Glutamatergic neuron (in vitro differentiated cells): ENCODE measurements around the gene FAM161B. TPM values are rescaled to one million over a fixed set of nuclear protein-coding genes. Genes with fewer than 3 reads are reported as not detected.
"Not testable (repeated sequence)": the region's sequence is repeated elsewhere in the genome, so short reads cannot be mapped to it uniquely, and the experiment has no call there.

ENCODE experiments used
- DNase-seq: peaks from one replicate; pipeline ENCODE4 v3.0.0; 2022
- H3K27ac Mint-ChIP-seq: one replicate; pipeline ENCODE4 v1.8.0; 2020; ENCODE audit warnings: mild to moderate bottlenecking, mixed read lengths, inconsistent platforms; ENCODE audit not compliant: unreplicated experiment
- H3K27me3 Mint-ChIP-seq: one replicate; pipeline ENCODE4 v1.8.0; 2020; ENCODE audit warnings: mild to moderate bottlenecking, moderate library complexity, mixed read lengths, inconsistent platforms; ENCODE audit not compliant: unreplicated experiment
- H3K36me3 Mint-ChIP-seq: one replicate; pipeline ENCODE4 v1.8.0; 2020; ENCODE audit warnings: mild to moderate bottlenecking, mixed read lengths, inconsistent platforms; ENCODE audit not compliant: unreplicated experiment
- H3K4me1 Mint-ChIP-seq: one replicate; pipeline ENCODE4 v1.8.0; 2020; ENCODE audit warnings: mild to moderate bottlenecking, low read depth, mixed read lengths, inconsistent platforms; ENCODE audit not compliant: unreplicated experiment
- H3K4me3 Mint-ChIP-seq: one replicate; pipeline ENCODE4 v1.8.0; 2020; ENCODE audit warnings: mild to moderate bottlenecking, mixed read lengths, inconsistent platforms; ENCODE audit not compliant: unreplicated experiment
- H3K9me3 Mint-ChIP-seq: one replicate; pipeline ENCODE4 v1.8.0; 2020; ENCODE audit warnings: mild to moderate bottlenecking, moderate library complexity, mixed read lengths, inconsistent platforms; ENCODE audit not compliant: unreplicated experiment
- CTCF ChIP-seq: fragments of 200-600 bp; sonication (generic); IDR thresholded peaks from one replicate; pipeline ENCODE4 v1.5.0; 2021; ENCODE audit not compliant: partially characterized antibody, unreplicated experiment
- total RNA-seq: library from RNA; stranded (reverse); fragmentation: NEBNext Ultra II Directional; extraction: Animal tissue kit (Norgen Biotek cat#: 25700); gene quantifications from one replicate; pipeline ENCODE4 v1.2.1, GENCODE V29; 2021; ENCODE audit not compliant: unreplicated experiment

FAM161B gene
- total RNA-seq, 1 donor from 2014 or later: 2.8 TPM

DNA sequence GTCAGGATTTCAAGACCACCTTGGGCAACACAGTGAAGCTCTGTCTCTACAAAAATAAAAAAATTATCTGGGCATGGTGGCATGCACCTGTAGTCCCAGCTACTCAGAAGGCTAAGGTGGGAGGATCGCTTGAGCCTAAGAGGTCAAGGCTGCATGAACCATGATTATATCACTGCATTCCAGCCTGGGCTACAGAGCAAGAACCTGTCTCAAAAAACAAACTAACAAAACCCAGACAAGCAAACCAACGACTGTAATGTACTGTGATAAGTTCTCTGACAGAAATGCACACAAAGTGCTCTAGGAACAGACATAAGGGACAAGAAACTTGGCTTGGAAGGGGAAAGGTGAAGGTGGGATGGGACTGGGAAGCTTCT lies 46.8 kb upstream of the FAM161B start:
- TF ChIP-seq CTCF: no peak
- no peaks in the 10 kb centered on the region for H3K4me1 Mint-ChIP-seq
- no peaks in the 10 kb centered on the region for H3K27me3 Mint-ChIP-seq
- H3K27ac Mint-ChIP-seq: no peak overlapping the region
- no peaks in the 10 kb centered on the region for H3K9me3 Mint-ChIP-seq
- no peak for DNase-seq
- H3K36me3 Mint-ChIP-seq: no peaks in the 10 kb centered on the region
- no peak overlapping the region for H3K4me3 Mint-ChIP-seq

- H3K9me3 Mint-ChIP-seq: no peaks in the 10 kb centered on the region
- no peaks in the 10 kb centered on the region for H3K27me3 Mint-ChIP-seq
- H3K4me3 Mint-ChIP-seq: no peak overlapping the region
- DNase-seq: no peak
- no peak for TF ChIP-seq CTCF
- H3K27ac Mint-ChIP-seq: no peak overlapping the region
- no peaks in the 10 kb centered on the region for H3K36me3 Mint-ChIP-seq
- H3K4me1 Mint-ChIP-seq: no peaks in the 10 kb centered on the region
Measured at GRCh38 chr14:73995977-73996378, 46.1 kb upstream of the FAM161B start.

- H3K4me3 Mint-ChIP-seq, DNase-seq, H3K27ac Mint-ChIP-seq, H3K9me3 Mint-ChIP-seq, H3K27me3 Mint-ChIP-seq, H3K4me1 Mint-ChIP-seq, H3K36me3 Mint-ChIP-seq: not testable (repeated sequence)
Measured at GRCh38 chr14:73994926-73995325, 45.0 kb upstream of the FAM161B start.

GRCh38 chr14:73991092-73991491 lies 41.2 kb upstream of the FAM161B start:
- no peak for DNase-seq
- H3K4me3 Mint-ChIP-seq: no peak overlapping the region
- H3K4me1 Mint-ChIP-seq: no peaks in the 10 kb centered on the region
- H3K27ac Mint-ChIP-seq: no peak overlapping the region
- H3K27me3 Mint-ChIP-seq: no peaks in the 10 kb centered on the region
- H3K9me3 Mint-ChIP-seq: no peaks in the 10 kb centered on the region
- no peak for TF ChIP-seq CTCF
- H3K36me3 Mint-ChIP-seq: no peaks in the 10 kb centered on the region

DNA sequence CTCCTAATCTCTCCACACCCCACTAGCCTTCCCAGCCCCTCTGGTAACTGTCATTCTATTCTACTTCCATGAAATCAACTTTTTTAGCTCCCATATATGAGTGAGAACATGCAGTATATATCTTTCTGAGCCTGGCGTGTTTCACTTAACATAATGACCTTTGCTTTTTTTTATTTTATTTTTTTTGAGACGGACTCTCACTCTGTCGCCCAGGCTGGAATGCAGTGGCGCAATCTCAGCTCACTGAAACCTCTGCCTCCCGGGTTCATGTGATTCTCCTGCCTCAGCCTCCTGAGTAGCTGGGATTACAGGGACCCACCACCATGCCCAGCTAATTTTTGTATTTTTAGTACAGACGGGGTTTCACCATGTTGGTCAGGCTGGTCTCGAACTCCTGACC lies 38.8 kb upstream of the FAM161B start:
- H3K36me3 Mint-ChIP-seq, H3K4me1 Mint-ChIP-seq, H3K4me3 Mint-ChIP-seq, H3K9me3 Mint-ChIP-seq, H3K27me3 Mint-ChIP-seq, H3K27ac Mint-ChIP-seq, DNase-seq: not testable (repeated sequence)

GRCh38 chr14:73988065-73988464 lies 38.2 kb upstream of the FAM161B start:
- no peak overlapping the region for H3K4me3 Mint-ChIP-seq
- no peak for TF ChIP-seq CTCF
- H3K27me3 Mint-ChIP-seq: no peaks in the 10 kb centered on the region
- H3K36me3 Mint-ChIP-seq: no peaks in the 10 kb centered on the region
- H3K9me3 Mint-ChIP-seq: no peaks in the 10 kb centered on the region
- no peak overlapping the region for H3K27ac Mint-ChIP-seq
- no peaks in the 10 kb centered on the region for H3K4me1 Mint-ChIP-seq
- no peak for DNase-seq
